HG02642 (cell line): ENCODE data around the gene TSC22D2.
"Not testable (repeated sequence)": the region's sequence is repeated elsewhere in the genome, so short reads cannot be mapped to it uniquely, and the experiment has no call there.

Source experiments
- ATAC-seq: cut with Tn5 transposase; IDR thresholded peaks from one replicate; pipeline ENCODE4 v1.9.1; 2021; ENCODE audit warnings: mild to moderate bottlenecking; ENCODE audit not compliant: unreplicated experiment, poor library complexity

The TSC22D2 gene

GRCh38 chr3:150469931-150470740, 62.0 kb downstream of the TSC22D2 start:
- ATAC-seq = no peak

- ATAC-seq = no peak
These were observed 64.3 kb downstream of the TSC22D2 start for GRCh38 chr3:150472421-150472820.

GRCh38 chr3:150473161-150473560, 65.1 kb downstream of the TSC22D2 start:
- not testable (repeated sequence) for ATAC-seq

- ATAC-seq = no peak
These were observed 71.3 kb downstream of the TSC22D2 start for GRCh38 chr3:150479370-150479769.

GRCh38 chr3:150480877-150481276, 72.8 kb downstream of the TSC22D2 start:
- no peak for ATAC-seq

- ATAC-seq = no peak
These were observed 75.1 kb downstream of the TSC22D2 start for GRCh38 chr3:150483226-150483625.

GRCh38 chr3:150484410-150484809, 76.3 kb downstream of the TSC22D2 start:
- no peak for ATAC-seq

- ATAC-seq = no peak
These were observed 80.8 kb downstream of the TSC22D2 start for GRCh38 chr3:150488867-150489266.

GRCh38 chr3:150490277-150490986, 82.3 kb downstream of the TSC22D2 start:
- no peak for ATAC-seq

- ATAC-seq = no peak
These were observed 86.4 kb downstream of the TSC22D2 start for GRCh38 chr3:150494411-150494977.

GRCh38 chr3:150495149-150495548, 87.1 kb downstream of the TSC22D2 start:
- no peak for ATAC-seq

GRCh38 chr3:150495563-150496168, 87.6 kb downstream of the TSC22D2 start:
- ATAC-seq = no peak

- no peak for ATAC-seq
These were observed 89.9 kb downstream of the TSC22D2 start for GRCh38 chr3:150497956-150498355.

GRCh38 chr3:150500960-150501359, 92.9 kb downstream of the TSC22D2 start:
- not testable (repeated sequence) for ATAC-seq

GRCh38 chr3:150503402-150504099, 95.5 kb downstream of the TSC22D2 start:
- no peak for ATAC-seq

- no peak for ATAC-seq
These were observed 96.4 kb downstream of the TSC22D2 start for GRCh38 chr3:150504483-150504882.

- no peak for ATAC-seq
These were observed 100.3 kb downstream of the TSC22D2 start for GRCh38 chr3:150508401-150508800.

GRCh38 chr3:150509780-150510179, 101.7 kb downstream of the TSC22D2 start:
- ATAC-seq = no peak

GRCh38 chr3:150511122-150511821, 103.2 kb downstream of the TSC22D2 start:
- no peak for ATAC-seq

GRCh38 chr3:150515210-150515609, 107.1 kb downstream of the TSC22D2 start:
- no peak for ATAC-seq
